GM18873 (cell line): Measurements from ENCODE around the gene PCGF3.
"Not testable (repeated sequence)": the region's sequence is repeated elsewhere in the genome, so short reads cannot be mapped to it uniquely, and the experiment has no call there.

Experiments used
- ATAC-seq: cut with Tn5 transposase; IDR thresholded peaks from one replicate; pipeline ENCODE4 v1.9.1; 2021; ENCODE audit warnings: mild to moderate bottlenecking, moderate library complexity, moderate number of reproducible peaks; ENCODE audit not compliant: unreplicated experiment, low FRiP score

Gene PCGF3

GRCh38 chr4:720111-720860 lies 14.7 kb downstream of the PCGF3 start:
- no peak for ATAC-seq

GRCh38 chr4:721261-722168 lies 15.9 kb downstream of the PCGF3 start:
- ATAC-seq: no peak

- no peak for ATAC-seq
These were observed 16.6 kb downstream of the PCGF3 start for GRCh38 chr4:722169-722725.

- ATAC-seq: no peak
These were observed 17.3 kb downstream of the PCGF3 start for GRCh38 chr4:722851-723360.

GRCh38 chr4:723751-724530 lies 18.3 kb downstream of the PCGF3 start:
- ATAC-seq: no peak

GRCh38 chr4:725391-726234 lies 20.0 kb downstream of the PCGF3 start:
- no peak for ATAC-seq

- ATAC-seq: no peak
These were observed 20.7 kb downstream of the PCGF3 start for GRCh38 chr4:726235-726787.

- no peak for ATAC-seq
These were observed 21.2 kb downstream of the PCGF3 start for GRCh38 chr4:726838-727237.

- no peak for ATAC-seq
These were observed 21.9 kb downstream of the PCGF3 start for GRCh38 chr4:727576-727975.

- no peak for ATAC-seq
These were observed 24.0 kb downstream of the PCGF3 start for GRCh38 chr4:729336-730315.

- no peak for ATAC-seq
These were observed 24.9 kb downstream of the PCGF3 start for GRCh38 chr4:730511-730910.

GRCh38 chr4:730946-731904 lies 25.6 kb downstream of the PCGF3 start:
- not testable (repeated sequence) for ATAC-seq

- not testable (repeated sequence) for ATAC-seq
These were observed 26.3 kb downstream of the PCGF3 start for GRCh38 chr4:731954-732353.

- no peak for ATAC-seq
These were observed 26.9 kb downstream of the PCGF3 start for GRCh38 chr4:732486-732885.

GRCh38 chr4:732911-733630 lies 27.4 kb downstream of the PCGF3 start:
- ATAC-seq: no peak

GRCh38 chr4:733631-733980 lies 28.0 kb downstream of the PCGF3 start:
- ATAC-seq: no peak
